ENCODE data around the gene CTDSP2. TPM values are rescaled to one million over a fixed set of nuclear protein-coding genes. Genes with fewer than 3 reads are reported as not detected.

The CTDSP2 gene
- total RNA-seq, 2 donors from 2014 or later = 131 to 200 TPM

DNA sequence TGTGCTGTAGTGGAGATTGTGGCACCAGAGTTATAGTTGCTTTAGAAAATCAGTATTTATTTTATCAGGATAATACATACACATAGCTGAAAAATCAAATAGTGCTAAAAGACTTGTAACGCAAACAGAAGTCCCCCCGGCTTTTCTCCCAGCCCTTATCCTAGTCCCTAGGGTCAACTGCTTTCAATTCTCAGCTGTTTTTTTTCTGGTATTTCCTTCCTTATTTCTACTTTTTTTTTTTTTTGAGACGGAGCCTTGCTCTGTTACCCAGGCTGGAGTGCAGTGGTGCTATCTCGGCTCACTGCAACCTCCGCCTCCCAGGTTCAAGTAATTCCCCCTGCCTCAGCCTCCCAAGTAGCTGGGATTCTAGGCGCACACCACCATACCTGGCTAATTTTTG, 8.4 kb upstream of the CTDSP2 start:
- intact Hi-C loops (cut with DNase I) = no loop called here
- no peak overlapping the region for H3K4me3 ChIP-seq
- H3K27ac ChIP-seq = no peak overlapping the region
- H3K36me3 ChIP-seq = no peaks in the 10 kb centered on the region
- H3K9ac ChIP-seq (ENCODE audit: low read depth in 2 of 2, low read length in 2 of 2) = no peak overlapping the region
- no peak for DNase-seq
- no peaks in the 10 kb centered on the region for H3K4me1 ChIP-seq
- TF ChIP-seq CTCF (IDR thresholded peaks at IDR 0.05) = no peak
- H3K27me3 ChIP-seq = no peaks in the 10 kb centered on the region
- H3K9me3 ChIP-seq = no peaks in the 10 kb centered on the region

GRCh38 chr12:57853864-57854556, 7.5 kb upstream of the CTDSP2 start:
- H3K27me3 ChIP-seq = no peaks in the 10 kb centered on the region
- no peak overlapping the region for H3K4me3 ChIP-seq
- H3K36me3 ChIP-seq = no peaks in the 10 kb centered on the region
- intact Hi-C loops (cut with DNase I) = no loop called here
- no peaks in the 10 kb centered on the region for H3K9me3 ChIP-seq
- TF ChIP-seq CTCF (IDR thresholded peaks at IDR 0.05) = no peak
- H3K4me1 ChIP-seq = no peaks in the 10 kb centered on the region
- no peak for DNase-seq
- H3K27ac ChIP-seq = no peak overlapping the region
- H3K9ac ChIP-seq (ENCODE audit: low read depth in 2 of 2, low read length in 2 of 2) = no peak overlapping the region

DNA sequence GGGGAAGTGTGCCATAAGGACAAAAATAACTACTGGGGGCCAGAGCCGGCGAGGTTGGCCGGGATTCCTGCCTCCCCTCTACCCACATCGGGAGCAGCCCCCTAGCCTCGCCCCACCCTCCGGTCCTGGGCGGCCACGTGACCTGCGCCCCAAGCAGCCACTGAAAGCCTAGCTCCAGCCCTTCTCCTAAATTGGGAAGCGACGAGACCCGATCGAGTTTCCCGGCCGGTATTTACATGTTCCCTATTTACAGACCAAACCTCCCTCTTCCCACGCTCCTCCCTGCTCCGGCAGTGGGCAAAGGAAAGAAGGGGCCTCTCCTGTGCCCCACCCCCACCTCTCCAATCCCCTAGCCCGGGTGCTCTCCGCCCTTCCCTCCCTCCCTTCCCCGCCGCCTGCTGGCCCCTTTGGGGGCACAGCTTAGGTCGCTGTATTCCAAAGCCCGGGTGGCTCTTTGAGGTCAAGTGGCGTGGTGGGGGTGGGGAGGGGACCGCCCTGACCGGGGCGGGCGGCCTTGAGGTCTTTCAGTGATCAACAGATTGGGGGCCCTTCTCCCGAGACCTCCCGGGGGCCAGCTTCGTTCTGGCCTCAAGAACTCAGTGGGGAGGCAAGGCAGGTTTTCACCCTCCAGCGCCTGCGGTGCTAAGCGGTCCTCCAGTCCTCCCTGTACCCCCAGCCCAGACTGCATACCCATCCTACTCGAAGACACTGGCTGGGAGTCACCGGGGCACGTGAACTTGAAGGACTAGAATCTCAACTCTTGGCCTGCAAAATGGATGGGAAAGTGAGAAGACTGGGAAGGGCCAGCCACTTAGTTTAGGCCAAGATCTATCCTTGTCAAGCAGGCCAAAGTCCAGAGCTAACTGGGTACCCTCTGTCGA, 6.3 kb upstream of the CTDSP2 start:
- Histone ChIP-seq H3K9me3 (no peaks in the 10 kb centered on the region), H3K4me3 (peak overlapping the region; percentile 19), H3K9ac (ENCODE audit: low read depth in 2 of 2, low read length in 2 of 2) (peak overlapping the region; percentile 9 to 43), H3K27ac (peak overlapping the region; percentile 24), H3K36me3 (no peaks in the 10 kb centered on the region), H3K27me3 (no peaks in the 10 kb centered on the region), H3K4me1 (no peaks in the 10 kb centered on the region)
- intact Hi-C loops (cut with DNase I) = no loop called here
- TF ChIP-seq CTCF (IDR thresholded peaks at IDR 0.05) = no peak
- DNase-seq = no peak

GRCh38 chr12:57852200-57852599, 5.7 kb upstream of the CTDSP2 start:
- H3K4me3 ChIP-seq = peak overlapping the region; percentile 19
- H3K9me3 ChIP-seq = no peaks in the 10 kb centered on the region
- no peaks in the 10 kb centered on the region for H3K4me1 ChIP-seq
- intact Hi-C loops (cut with DNase I) = no loop called here
- H3K27ac ChIP-seq = peak overlapping the region; percentile 24
- peak overlapping the region; percentile 9 to 43 for H3K9ac ChIP-seq (ENCODE audit: low read depth in 2 of 2, low read length in 2 of 2)
- TF ChIP-seq CTCF (IDR thresholded peaks at IDR 0.05) = no peak
- no peaks in the 10 kb centered on the region for H3K36me3 ChIP-seq
- no peak for DNase-seq
- H3K27me3 ChIP-seq = no peaks in the 10 kb centered on the region

DNA sequence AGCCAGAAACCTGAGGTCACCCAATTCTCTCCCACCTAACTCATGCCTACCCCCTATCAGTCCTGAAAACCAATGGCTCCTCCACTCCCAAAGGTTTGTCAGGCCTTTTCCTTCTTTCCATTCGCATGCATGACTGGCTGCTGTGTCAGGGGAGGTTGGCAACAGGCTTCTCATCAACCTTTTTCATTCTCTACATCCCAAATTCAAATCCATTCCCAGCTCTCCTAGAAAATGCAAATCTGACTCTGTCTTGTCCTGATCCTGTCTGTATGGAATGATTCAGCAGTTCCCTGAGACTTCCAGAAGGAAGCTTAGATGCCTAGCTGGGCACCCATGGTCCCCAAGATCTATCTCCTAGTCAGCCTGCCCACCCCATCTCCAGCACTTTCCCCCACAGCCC, 5.0 kb upstream of the CTDSP2 start:
- no peak for DNase-seq
- Histone ChIP-seq H3K9ac (ENCODE audit: low read depth in 2 of 2, low read length in 2 of 2) (no peak overlapping the region), H3K9me3 (no peaks in the 10 kb centered on the region), H3K27me3 (no peaks in the 10 kb centered on the region), H3K4me1 (no peaks in the 10 kb centered on the region), H3K27ac (no peak overlapping the region), H3K36me3 (no peaks in the 10 kb centered on the region), H3K4me3 (no peak overlapping the region)
- intact Hi-C loops (cut with DNase I) = no loop called here
- TF ChIP-seq CTCF (IDR thresholded peaks at IDR 0.05) = no peak

Data from colonic mucosa (tissue), 4 donors.